ENCODE data around the gene ZNF366.

ZNF366 gene

GRCh38 chr5:72498284-72498683 lies 8.9 kb downstream of the ZNF366 start:
- in situ Hi-C loops (cut with MboI; ENCODE audit: low sequenced_read_pairs), result no loop called here
- DNase-seq (ENCODE audit: low spot score in 2 of 2), result peak in 1 of 2 experiments; percentile 39
- no peak overlapping the region for H3K4me3 ChIP-seq
- no peaks in the 10 kb centered on the region for H3K27me3 ChIP-seq (ENCODE audit: low read depth)
- H3K36me3 ChIP-seq (replicated peaks), result no peaks in the 10 kb centered on the region
- H3K9me3 ChIP-seq, result no peaks in the 10 kb centered on the region
- peaks cover 19% of the 10 kb centered on the region for H3K4me1 ChIP-seq

GRCh38 chr5:72497823-72498222 lies 9.4 kb downstream of the ZNF366 start:
- no peaks in the 10 kb centered on the region for H3K9me3 ChIP-seq
- no peak overlapping the region for H3K4me3 ChIP-seq
- in situ Hi-C loops (cut with MboI; ENCODE audit: low sequenced_read_pairs), result no loop called here

GRCh38 chr5:72495410-72495809 lies 11.8 kb downstream of the ZNF366 start:
- in situ Hi-C loops (cut with MboI; ENCODE audit: low sequenced_read_pairs), result no loop called here
- no peaks in the 10 kb centered on the region for H3K36me3 ChIP-seq (replicated peaks)
- no peaks in the 10 kb centered on the region for H3K27me3 ChIP-seq (ENCODE audit: low read depth)
- no peaks in the 10 kb centered on the region for H3K9me3 ChIP-seq
- H3K4me1 ChIP-seq, result peaks cover 19% of the 10 kb centered on the region
- no peak overlapping the region for H3K4me3 ChIP-seq
- no peak for DNase-seq (ENCODE audit: low spot score in 2 of 2)

More at GRCh38 chr5:72497823-72498222, 9.4 kb downstream of the ZNF366 start:
- Histone ChIP-seq H3K36me3 (replicated peaks) (no peaks in the 10 kb centered on the region), H3K4me1 (peaks cover 19% of the 10 kb centered on the region), H3K27me3 (ENCODE audit: low read depth) (no peaks in the 10 kb centered on the region)
- no peak for DNase-seq (ENCODE audit: low spot score in 2 of 2)

- Histone ChIP-seq H3K9me3 (no peaks in the 10 kb centered on the region), H3K36me3 (replicated peaks) (no peaks in the 10 kb centered on the region), H3K4me1 (peaks cover 19% of the 10 kb centered on the region), H3K4me3 (no peak overlapping the region), H3K27me3 (ENCODE audit: low read depth) (no peaks in the 10 kb centered on the region)
- in situ Hi-C loops (cut with MboI; ENCODE audit: low sequenced_read_pairs), result no loop called here
- DNase-seq (ENCODE audit: low spot score in 2 of 2), result no peak
Measured at GRCh38 chr5:72494623-72495124, 12.5 kb downstream of the ZNF366 start.

- peaks cover 21% of the 10 kb centered on the region for H3K4me1 ChIP-seq
- no peaks in the 10 kb centered on the region for H3K9me3 ChIP-seq
- H3K27me3 ChIP-seq (ENCODE audit: low read depth), result no peaks in the 10 kb centered on the region
- DNase-seq (ENCODE audit: low spot score in 2 of 2), result no peak
- H3K4me3 ChIP-seq, result no peak overlapping the region
- H3K36me3 ChIP-seq (replicated peaks), result no peaks in the 10 kb centered on the region
- in situ Hi-C loops (cut with MboI; ENCODE audit: low sequenced_read_pairs), result no loop called here
Measured at GRCh38 chr5:72489536-72489935, 17.7 kb downstream of the ZNF366 start.

GRCh38 chr5:72488756-72489155 lies 18.5 kb downstream of the ZNF366 start:
- H3K36me3 ChIP-seq (replicated peaks), result no peaks in the 10 kb centered on the region
- H3K4me3 ChIP-seq, result no peak overlapping the region
- H3K9me3 ChIP-seq, result no peaks in the 10 kb centered on the region
- no peak for DNase-seq (ENCODE audit: low spot score in 2 of 2)
- H3K27me3 ChIP-seq (ENCODE audit: low read depth), result no peaks in the 10 kb centered on the region
- in situ Hi-C loops (cut with MboI; ENCODE audit: low sequenced_read_pairs), result no loop called here
- H3K4me1 ChIP-seq, result peaks cover 21% of the 10 kb centered on the region

GRCh38 chr5:72487177-72487576 lies 20.0 kb downstream of the ZNF366 start:
- in situ Hi-C loops (cut with MboI; ENCODE audit: low sequenced_read_pairs), result no loop called here
- Histone ChIP-seq H3K4me1 (peaks cover 21% of the 10 kb centered on the region), H3K9me3 (no peaks in the 10 kb centered on the region), H3K4me3 (no peak overlapping the region), H3K36me3 (replicated peaks) (no peaks in the 10 kb centered on the region), H3K27me3 (ENCODE audit: low read depth) (no peaks in the 10 kb centered on the region)
- DNase-seq (ENCODE audit: low spot score in 2 of 2), result no peak

GRCh38 chr5:72486371-72486770 lies 20.8 kb downstream of the ZNF366 start:
- H3K27me3 ChIP-seq (ENCODE audit: low read depth), result no peaks in the 10 kb centered on the region
- H3K4me1 ChIP-seq, result peaks cover 21% of the 10 kb centered on the region
- H3K9me3 ChIP-seq, result no peaks in the 10 kb centered on the region
- H3K36me3 ChIP-seq (replicated peaks), result no peaks in the 10 kb centered on the region
- in situ Hi-C loops (cut with MboI; ENCODE audit: low sequenced_read_pairs), result no loop called here
- no peak overlapping the region for H3K4me3 ChIP-seq
- no peak for DNase-seq (ENCODE audit: low spot score in 2 of 2)

GRCh38 chr5:72485430-72485974 lies 21.7 kb downstream of the ZNF366 start:
- peak; percentile 64 to 81 for DNase-seq (ENCODE audit: low spot score in 2 of 2)
- no peaks in the 10 kb centered on the region for H3K27me3 ChIP-seq (ENCODE audit: low read depth)
- no peaks in the 10 kb centered on the region for H3K36me3 ChIP-seq (replicated peaks)
- H3K4me3 ChIP-seq, result no peak overlapping the region
- peaks cover 21% of the 10 kb centered on the region for H3K4me1 ChIP-seq
- in situ Hi-C loops (cut with MboI; ENCODE audit: low sequenced_read_pairs), result no loop called here
- no peaks in the 10 kb centered on the region for H3K9me3 ChIP-seq

- H3K4me3 ChIP-seq, result no peak overlapping the region
- peaks cover 24% of the 10 kb centered on the region for H3K4me1 ChIP-seq
- H3K9me3 ChIP-seq, result no peaks in the 10 kb centered on the region
- no peaks in the 10 kb centered on the region for H3K27me3 ChIP-seq (ENCODE audit: low read depth)
- no peaks in the 10 kb centered on the region for H3K36me3 ChIP-seq (replicated peaks)
- in situ Hi-C loops (cut with MboI; ENCODE audit: low sequenced_read_pairs), result no loop called here
- no peak for DNase-seq (ENCODE audit: low spot score in 2 of 2)
Measured at GRCh38 chr5:72482046-72482445, 25.2 kb downstream of the ZNF366 start.

GRCh38 chr5:72480841-72481240 lies 26.4 kb downstream of the ZNF366 start:
- no peaks in the 10 kb centered on the region for H3K9me3 ChIP-seq
- no peaks in the 10 kb centered on the region for H3K27me3 ChIP-seq (ENCODE audit: low read depth)
- no peak overlapping the region for H3K4me3 ChIP-seq
- no peaks in the 10 kb centered on the region for H3K36me3 ChIP-seq (replicated peaks)
- H3K4me1 ChIP-seq, result peaks cover 14% of the 10 kb centered on the region
- DNase-seq (ENCODE audit: low spot score in 2 of 2), result no peak
- in situ Hi-C loops (cut with MboI; ENCODE audit: low sequenced_read_pairs), result no loop called here

GRCh38 chr5:72479921-72480320 lies 27.3 kb downstream of the ZNF366 start:
- Histone ChIP-seq H3K9me3 (no peaks in the 10 kb centered on the region), H3K4me3 (no peak overlapping the region), H3K36me3 (replicated peaks) (no peaks in the 10 kb centered on the region), H3K27me3 (ENCODE audit: low read depth) (no peaks in the 10 kb centered on the region), H3K4me1 (peaks cover 12% of the 10 kb centered on the region)
- DNase-seq (ENCODE audit: low spot score in 2 of 2), result no peak
- in situ Hi-C loops (cut with MboI; ENCODE audit: low sequenced_read_pairs), result no loop called here

- Histone ChIP-seq H3K9me3 (no peaks in the 10 kb centered on the region), H3K4me1 (peaks cover 21% of the 10 kb centered on the region), H3K36me3 (replicated peaks) (no peaks in the 10 kb centered on the region), H3K4me3 (no peak overlapping the region), H3K27me3 (ENCODE audit: low read depth) (no peaks in the 10 kb centered on the region)
- DNase-seq (ENCODE audit: low spot score in 2 of 2), result no peak
- in situ Hi-C loops (cut with MboI; ENCODE audit: low sequenced_read_pairs), result no loop called here
Measured at GRCh38 chr5:72478684-72479083, 28.5 kb downstream of the ZNF366 start.

GRCh38 chr5:72478276-72478675 lies 28.9 kb downstream of the ZNF366 start:
- in situ Hi-C loops (cut with MboI; ENCODE audit: low sequenced_read_pairs), result no loop called here
- no peak for DNase-seq (ENCODE audit: low spot score in 2 of 2)
- H3K9me3 ChIP-seq, result no peaks in the 10 kb centered on the region
- H3K27me3 ChIP-seq (ENCODE audit: low read depth), result no peaks in the 10 kb centered on the region
- H3K4me1 ChIP-seq, result peaks cover 23% of the 10 kb centered on the region
- H3K4me3 ChIP-seq, result no peak overlapping the region
- H3K36me3 ChIP-seq (replicated peaks), result no peaks in the 10 kb centered on the region

- in situ Hi-C loops (cut with MboI; ENCODE audit: low sequenced_read_pairs), result no loop called here
- Histone ChIP-seq H3K4me3 (no peak overlapping the region), H3K27me3 (ENCODE audit: low read depth) (no peaks in the 10 kb centered on the region), H3K36me3 (replicated peaks) (no peaks in the 10 kb centered on the region), H3K4me1 (peaks cover 23% of the 10 kb centered on the region), H3K9me3 (no peaks in the 10 kb centered on the region)
- no peak for DNase-seq (ENCODE audit: low spot score in 2 of 2)
Measured at GRCh38 chr5:72477644-72478043, 29.6 kb downstream of the ZNF366 start.
